Hepatocyte (in vitro differentiated cells): ENCODE results near the gene ZBTB7C.

Experiments
- EZH2 ChIP-seq: fragments of 200-600 bp; sonication (generic); IDR thresholded peaks from 2 replicates; pipeline ENCODE4 v1.6.1; 2016; ENCODE audit warnings: antibody characterized with exemption, mild to moderate bottlenecking, borderline replicate concordance
- TF ChIP-seq, protein P1 (sequence below): fragments of 200-600 bp; sonication (generic); IDR thresholded peaks from 2 replicates; pipeline ENCODE4 v1.5.1; 2016; ENCODE audit warnings: antibody characterized with exemption, mild to moderate bottlenecking; ENCODE audit not compliant: poor library complexity

DNA sequence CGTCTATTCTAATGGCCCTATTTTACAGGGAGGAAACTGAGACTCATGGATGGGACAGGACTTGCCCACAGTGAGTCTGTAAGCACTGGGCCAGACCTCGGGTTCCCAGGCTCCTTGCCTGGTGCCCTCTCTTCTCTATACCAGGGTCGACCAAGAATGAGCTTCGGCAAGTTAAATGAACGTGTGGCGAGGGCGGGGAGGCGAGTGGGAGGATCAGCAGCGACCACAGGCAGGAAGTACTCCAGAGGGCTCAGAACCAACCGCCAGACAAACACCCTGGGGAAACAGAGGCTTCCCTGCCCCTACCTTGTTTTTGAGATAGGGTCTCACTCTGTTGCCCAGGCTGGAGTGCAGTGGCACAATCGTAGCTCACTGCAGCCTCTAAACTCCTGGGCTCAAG lies 301.0 kb downstream of the ZBTB7C start:
- TF ChIP-seq, protein P1, sequence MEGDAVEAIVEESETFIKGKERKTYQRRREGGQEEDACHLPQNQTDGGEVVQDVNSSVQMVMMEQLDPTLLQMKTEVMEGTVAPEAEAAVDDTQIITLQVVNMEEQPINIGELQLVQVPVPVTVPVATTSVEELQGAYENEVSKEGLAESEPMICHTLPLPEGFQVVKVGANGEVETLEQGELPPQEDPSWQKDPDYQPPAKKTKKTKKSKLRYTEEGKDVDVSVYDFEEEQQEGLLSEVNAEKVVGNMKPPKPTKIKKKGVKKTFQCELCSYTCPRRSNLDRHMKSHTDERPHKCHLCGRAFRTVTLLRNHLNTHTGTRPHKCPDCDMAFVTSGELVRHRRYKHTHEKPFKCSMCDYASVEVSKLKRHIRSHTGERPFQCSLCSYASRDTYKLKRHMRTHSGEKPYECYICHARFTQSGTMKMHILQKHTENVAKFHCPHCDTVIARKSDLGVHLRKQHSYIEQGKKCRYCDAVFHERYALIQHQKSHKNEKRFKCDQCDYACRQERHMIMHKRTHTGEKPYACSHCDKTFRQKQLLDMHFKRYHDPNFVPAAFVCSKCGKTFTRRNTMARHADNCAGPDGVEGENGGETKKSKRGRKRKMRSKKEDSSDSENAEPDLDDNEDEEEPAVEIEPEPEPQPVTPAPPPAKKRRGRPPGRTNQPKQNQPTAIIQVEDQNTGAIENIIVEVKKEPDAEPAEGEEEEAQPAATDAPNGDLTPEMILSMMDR = no peak
- TF ChIP-seq EZH2 = no peak
